ENCODE data around the gene NFKB1.

Gene NFKB1

GRCh38 chr4:102543030-102543928, 42.1 kb downstream of the NFKB1 start:
- TF ChIP-seq EZH2phosphoT487 (conservative IDR thresholded peaks at IDR 0.05; ENCODE audit: low read length): no peak
- TF ChIP-seq CTCF (IDR thresholded peaks at IDR 0.05; ENCODE audit: insufficient read depth, low read length, poor library complexity, severe bottlenecking): no peak
- H3K4me3 ChIP-seq (ENCODE audit: insufficient read depth, low read length, poor library complexity, severe bottlenecking): no peak overlapping the region
- H3K27me3 ChIP-seq (ENCODE audit: low read length): no peaks in the 10 kb centered on the region
- H3K9ac ChIP-seq (ENCODE audit: low read length): no peak overlapping the region
- H3K79me2 ChIP-seq (ENCODE audit: insufficient read depth, low read length): no peaks in the 10 kb centered on the region
- H3K9me2 ChIP-seq (replicated peaks; ENCODE audit: insufficient read depth, low read length): no peaks in the 10 kb centered on the region
- H2AFZ ChIP-seq (ENCODE audit: low read depth, low read length, severe bottlenecking): no peak overlapping the region
- no peaks in the 10 kb centered on the region for H3K9me3 ChIP-seq (ENCODE audit: insufficient read depth, low read length)
- no peaks in the 10 kb centered on the region for H3K36me3 ChIP-seq (ENCODE audit: low read length)
- no peaks in the 10 kb centered on the region for H4K20me1 ChIP-seq (ENCODE audit: low read depth, low read length)
- H3K27ac ChIP-seq (ENCODE audit: low read depth, low read length): no peak overlapping the region
- no peak overlapping the region for H3K4me2 ChIP-seq (ENCODE audit: low read depth, low read length, poor library complexity, severe bottlenecking)
- H3F3A ChIP-seq (ENCODE audit: insufficient read depth): no peaks in the 10 kb centered on the region

GRCh38 chr4:102546635-102547034, 45.5 kb downstream of the NFKB1 start:
- Histone ChIP-seq H3K9ac (ENCODE audit: low read length) (no peak overlapping the region), H3K9me2 (replicated peaks; ENCODE audit: insufficient read depth, low read length) (no peaks in the 10 kb centered on the region), H3F3A (ENCODE audit: insufficient read depth) (no peaks in the 10 kb centered on the region), H3K36me3 (ENCODE audit: low read length) (no peaks in the 10 kb centered on the region), H3K4me3 (ENCODE audit: insufficient read depth, low read length, poor library complexity, severe bottlenecking) (no peak overlapping the region), H4K20me1 (ENCODE audit: low read depth, low read length) (no peaks in the 10 kb centered on the region), H3K4me2 (ENCODE audit: low read depth, low read length, poor library complexity, severe bottlenecking) (no peak overlapping the region), H3K9me3 (ENCODE audit: insufficient read depth, low read length) (no peaks in the 10 kb centered on the region), H3K27me3 (ENCODE audit: low read length) (no peaks in the 10 kb centered on the region), H3K79me2 (ENCODE audit: insufficient read depth, low read length) (no peaks in the 10 kb centered on the region), H3K27ac (ENCODE audit: low read depth, low read length) (no peak overlapping the region), H2AFZ (ENCODE audit: low read depth, low read length, severe bottlenecking) (no peak overlapping the region)
- TF ChIP-seq CTCF (IDR thresholded peaks at IDR 0.05; ENCODE audit: insufficient read depth, low read length, poor library complexity, severe bottlenecking) (no peak), EZH2phosphoT487 (conservative IDR thresholded peaks at IDR 0.05; ENCODE audit: low read length) (no peak)

- no peaks in the 10 kb centered on the region for H3K27me3 ChIP-seq (ENCODE audit: low read length)
- no peak overlapping the region for H2AFZ ChIP-seq (ENCODE audit: low read depth, low read length, severe bottlenecking)
- TF ChIP-seq CTCF (IDR thresholded peaks at IDR 0.05; ENCODE audit: insufficient read depth, low read length, poor library complexity, severe bottlenecking) (no peak), EZH2phosphoT487 (conservative IDR thresholded peaks at IDR 0.05; ENCODE audit: low read length) (no peak)
- no peak overlapping the region for H3K4me2 ChIP-seq (ENCODE audit: low read depth, low read length, poor library complexity, severe bottlenecking)
- no peaks in the 10 kb centered on the region for H3K9me2 ChIP-seq (replicated peaks; ENCODE audit: insufficient read depth, low read length)
- H3K9me3 ChIP-seq (ENCODE audit: insufficient read depth, low read length): no peaks in the 10 kb centered on the region
- no peaks in the 10 kb centered on the region for H3K36me3 ChIP-seq (ENCODE audit: low read length)
- H3K4me3 ChIP-seq (ENCODE audit: insufficient read depth, low read length, poor library complexity, severe bottlenecking): no peak overlapping the region
- no peaks in the 10 kb centered on the region for H3F3A ChIP-seq (ENCODE audit: insufficient read depth)
- H4K20me1 ChIP-seq (ENCODE audit: low read depth, low read length): no peaks in the 10 kb centered on the region
- no peaks in the 10 kb centered on the region for H3K79me2 ChIP-seq (ENCODE audit: insufficient read depth, low read length)
- no peak overlapping the region for H3K27ac ChIP-seq (ENCODE audit: low read depth, low read length)
- no peak overlapping the region for H3K9ac ChIP-seq (ENCODE audit: low read length)
Observed at GRCh38 chr4:102547973-102548372, 46.8 kb downstream of the NFKB1 start.

Measured in SU-DHL-6 (cell line).